GM12878 (cell line): ENCODE data around the gene TSPEAR.

Experiments used
- BHLHE40 ChIP-seq, 2 experiments: fragments of 450-650 bp in 1 of 2; IDR thresholded peaks; 2 replicates each; pipeline ENCODE4 v1.6.1; 2011 to 2017; ENCODE audit warnings: low read depth in 2 of 2, borderline replicate concordance in 1 of 2, improper control_type of control experiment in 1 of 2, low read length in 1 of 2, mild to moderate bottlenecking in 1 of 2
- E2F4 ChIP-seq: IDR thresholded peaks from 2 replicates; pipeline ENCODE4 v1.6.1; 2012; ENCODE audit warnings: low read depth, low read length, improper control_type of control experiment
- ELK1 ChIP-seq: IDR thresholded peaks from 2 replicates; pipeline ENCODE4 v1.6.1; 2012; ENCODE audit warnings: low read depth, low read length, improper control_type of control experiment
- MXI1 ChIP-seq: fragments of 150-350 bp; IDR thresholded peaks from 2 replicates; pipeline ENCODE4 v1.6.1; 2011; ENCODE audit warnings: low read depth, mild to moderate bottlenecking, inconsistent platforms, low read length, improper control_type of control experiment
- NFIC ChIP-seq: IDR thresholded peaks from 2 replicates; pipeline ENCODE4 v1.6.1; 2012; ENCODE audit warnings: low read depth, mild to moderate bottlenecking, inconsistent platforms, low read length, moderate library complexity
- RB1 ChIP-seq: fragments of 450-650 bp; formaldehyde crosslinking; IDR thresholded peaks from 2 replicates; pipeline ENCODE4 v1.6.1; 2017; ENCODE audit warnings: mild to moderate bottlenecking, borderline replicate concordance

- no peak for TF ChIP-seq MXI1
- TF ChIP-seq E2F4: no peak
- TF ChIP-seq BHLHE40 (IDR thresholded peaks at IDR 0.05; ENCODE audit: borderline replicate concordance in 1 of 2, low read depth in 2 of 2, low read length in 1 of 2): no peak
- no peak for TF ChIP-seq ELK1
- no peak for TF ChIP-seq RB1
- TF ChIP-seq NFIC: no peak
Observed at GRCh38 chr21:44758141-44758561, 46.8 kb upstream of the TSPEAR start.
